ENCODE measurements around the gene RAB3GAP2.
A peak's percentile ranks its signal among the peaks of the same experiment; 100 is the strongest.
"Not testable (repeated sequence)": the region's sequence is repeated elsewhere in the genome, so short reads cannot be mapped to it uniquely, and the experiment has no call there.

The RAB3GAP2 gene

DNA sequence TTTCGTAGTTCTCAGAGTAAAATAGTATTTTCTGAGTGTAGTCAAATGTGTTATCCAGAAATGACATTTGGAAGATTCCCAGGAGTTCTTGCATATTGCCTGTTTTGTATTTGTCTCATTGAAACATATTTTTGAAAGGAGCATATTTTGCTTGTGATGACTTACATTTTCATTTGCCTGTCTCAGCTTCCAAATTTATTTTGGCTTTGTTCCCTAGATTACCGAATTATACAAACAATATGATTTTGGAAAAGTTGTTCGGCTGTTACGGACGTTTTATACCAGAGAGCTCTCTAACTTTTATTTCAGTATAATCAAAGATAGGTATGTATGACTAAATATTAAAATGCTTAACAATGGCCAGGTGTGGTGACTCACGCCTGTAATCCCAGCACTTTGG lies 132.3 kb downstream of the RAB3GAP2 start:
- no peak for DNase-seq (ENCODE audit: low read depth)

GRCh38 chr1:220137019-220137786 lies 135.1 kb downstream of the RAB3GAP2 start:
- DNase-seq (ENCODE audit: low read depth), result peak; percentile 5

DNA sequence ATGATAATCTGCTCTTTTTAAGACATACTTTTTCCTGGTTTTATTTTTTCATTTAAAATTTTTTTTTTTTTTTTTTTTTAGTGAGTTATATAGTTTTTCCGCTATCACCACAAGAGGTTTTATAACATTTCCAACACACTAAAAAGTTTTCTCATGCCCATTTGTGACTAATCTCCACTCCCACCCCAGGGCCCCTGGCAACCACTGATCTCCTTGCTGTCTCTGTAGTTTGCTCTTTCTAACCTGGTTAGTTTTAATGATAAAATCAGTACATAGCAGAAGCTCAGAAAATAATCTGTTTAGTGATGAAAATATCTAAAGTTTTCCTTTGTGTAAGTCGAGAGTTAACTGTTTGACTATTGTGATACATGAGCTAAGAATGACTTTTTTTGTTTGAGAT lies 136.5 kb downstream of the RAB3GAP2 start:
- DNase-seq (ENCODE audit: low read depth), result no peak

DNA sequence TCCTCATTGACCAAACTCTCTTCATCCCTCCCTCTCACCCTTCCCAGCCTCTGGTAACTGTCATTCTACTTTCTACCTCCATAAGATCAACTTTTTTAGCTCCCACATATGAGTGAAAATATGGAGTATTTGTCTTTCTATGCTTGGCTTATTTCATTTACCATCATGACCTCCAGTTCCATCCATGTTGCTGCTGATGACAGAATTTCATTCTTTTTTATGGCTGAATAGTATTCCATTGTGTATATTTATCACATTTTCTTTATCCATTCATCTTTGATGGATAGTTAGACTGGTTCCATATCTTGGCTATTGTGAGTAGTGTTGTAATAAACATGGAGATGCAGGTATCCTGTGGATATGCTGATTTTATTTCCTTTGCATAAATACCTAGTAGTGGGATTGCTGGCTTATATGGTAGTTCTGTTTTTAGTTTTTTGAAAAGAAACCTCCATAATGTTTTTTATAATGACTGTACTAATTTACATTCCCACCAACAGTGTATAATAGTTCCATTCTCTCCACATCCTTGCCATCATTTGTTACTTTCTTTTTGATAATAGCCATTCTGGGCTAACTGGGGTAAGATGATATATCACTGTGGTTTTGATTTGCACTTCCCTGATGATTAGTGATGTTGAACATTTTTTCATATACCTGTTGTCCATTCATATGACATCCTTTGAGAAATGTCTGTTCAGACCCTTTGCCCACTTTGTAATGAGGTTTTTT lies 142.6 kb downstream of the RAB3GAP2 start:
- no peak for DNase-seq (ENCODE audit: low read depth)

DNA sequence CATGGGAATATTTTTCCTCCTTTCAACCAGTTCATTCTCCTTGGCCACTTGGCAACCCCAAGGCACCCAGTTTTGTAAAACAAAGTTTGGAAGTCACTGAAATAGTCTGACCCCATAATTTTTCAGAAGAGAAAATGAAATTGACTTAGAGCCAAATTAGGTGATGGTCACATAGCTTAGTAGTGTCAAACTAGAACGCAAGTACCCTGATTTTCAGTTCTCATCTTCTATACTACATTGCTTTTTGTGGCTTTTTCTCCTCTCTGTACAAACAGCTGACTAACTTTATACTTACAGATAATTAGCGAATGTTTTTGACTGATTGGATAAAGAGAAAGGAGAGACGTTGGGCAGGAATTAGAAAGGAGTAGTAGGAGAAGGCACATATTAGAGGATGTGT lies 145.2 kb downstream of the RAB3GAP2 start:
- DNase-seq (ENCODE audit: low read depth), result no peak

GRCh38 chr1:220124542-220124941 lies 147.7 kb downstream of the RAB3GAP2 start:
- no peak for DNase-seq (ENCODE audit: low read depth)

DNA sequence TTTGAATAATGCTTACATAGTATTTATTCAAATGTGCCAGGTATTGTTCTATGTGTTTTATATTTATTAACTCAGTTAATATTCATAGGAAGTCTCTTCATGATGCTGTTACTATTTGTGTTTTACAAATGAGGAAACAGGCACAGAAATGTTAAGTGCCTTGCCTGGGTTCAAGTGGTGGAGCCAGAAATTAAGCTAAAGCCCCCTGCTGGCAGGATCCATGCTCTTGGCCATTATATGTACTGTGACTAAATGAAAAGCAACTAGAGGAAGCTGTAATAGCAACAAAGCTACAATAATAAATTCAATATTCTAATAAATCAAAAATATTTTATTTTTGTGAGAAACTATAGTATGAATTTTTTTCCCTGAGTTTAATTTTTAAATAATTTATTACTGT lies 148.4 kb downstream of the RAB3GAP2 start:
- DNase-seq (ENCODE audit: low read depth), result peak; percentile 17

GRCh38 chr1:220123066-220123465 lies 149.2 kb downstream of the RAB3GAP2 start:
- no peak for DNase-seq (ENCODE audit: low read depth)

DNA sequence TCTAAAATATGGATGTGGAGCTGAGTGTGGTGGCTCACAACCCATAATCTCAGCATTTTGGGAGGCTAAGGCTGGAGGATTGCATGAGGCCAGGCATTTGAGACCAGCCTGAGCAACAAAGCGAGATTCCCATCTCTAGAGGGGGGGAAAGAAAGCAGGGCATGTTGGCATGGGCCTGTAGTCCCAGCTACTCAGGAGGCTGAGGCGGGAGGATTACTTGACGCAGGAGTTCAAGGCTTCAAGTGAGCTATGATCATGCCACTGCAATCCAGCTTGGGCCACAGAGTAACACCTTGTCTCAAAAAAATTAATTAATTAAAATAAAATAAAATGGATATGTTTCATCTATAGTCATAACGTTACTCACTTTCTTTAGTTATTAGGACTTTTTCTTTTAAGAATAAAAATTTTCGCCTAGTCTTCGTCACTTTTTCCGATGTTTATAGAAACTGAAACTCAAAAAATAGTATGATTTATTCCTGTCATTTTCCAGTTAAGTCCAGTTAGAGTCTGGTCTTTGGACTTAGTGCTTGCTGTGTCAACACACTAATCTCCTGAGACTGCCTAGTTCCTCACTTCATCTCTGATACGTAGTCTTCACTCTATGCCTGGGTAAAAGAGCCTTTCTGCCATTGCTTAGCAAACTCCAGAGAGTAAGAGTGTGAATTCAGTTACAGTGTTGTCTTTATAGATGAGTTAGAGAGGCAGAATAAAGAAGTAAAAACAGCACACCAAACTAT lies 150.3 kb downstream of the RAB3GAP2 start:
- DNase-seq (ENCODE audit: low read depth), result no peak

- no peak for DNase-seq (ENCODE audit: low read depth)
These were observed 153.2 kb downstream of the RAB3GAP2 start for GRCh38 chr1:220119043-220119512.

GRCh38 chr1:220113136-220113695 lies 159.0 kb downstream of the RAB3GAP2 start:
- no peak for DNase-seq (ENCODE audit: low read depth)

DNA sequence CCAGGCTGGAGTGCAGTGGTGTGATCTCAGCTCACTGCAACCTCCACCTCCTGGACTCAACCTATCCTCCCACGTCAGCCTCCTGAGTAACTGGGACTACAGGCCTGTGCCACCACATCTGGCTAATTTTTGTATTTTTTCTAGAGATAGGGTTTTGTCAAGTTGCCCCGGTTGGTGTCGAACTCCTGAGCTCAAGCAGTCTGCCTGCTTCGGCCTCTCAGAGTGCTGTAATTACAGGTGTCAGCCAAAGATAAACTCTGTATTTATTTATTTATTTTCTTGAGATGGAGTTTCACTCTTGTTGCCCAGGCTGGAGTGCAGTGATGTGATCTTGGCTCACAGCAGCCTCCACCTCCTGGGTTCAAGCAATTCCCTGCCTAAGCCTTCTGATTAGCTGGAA lies 159.7 kb downstream of the RAB3GAP2 start:
- DNase-seq (ENCODE audit: low read depth), result not testable (repeated sequence)

- DNase-seq (ENCODE audit: low read depth), result not testable (repeated sequence)
These were observed 161.8 kb downstream of the RAB3GAP2 start for GRCh38 chr1:220110473-220110872.

DNA sequence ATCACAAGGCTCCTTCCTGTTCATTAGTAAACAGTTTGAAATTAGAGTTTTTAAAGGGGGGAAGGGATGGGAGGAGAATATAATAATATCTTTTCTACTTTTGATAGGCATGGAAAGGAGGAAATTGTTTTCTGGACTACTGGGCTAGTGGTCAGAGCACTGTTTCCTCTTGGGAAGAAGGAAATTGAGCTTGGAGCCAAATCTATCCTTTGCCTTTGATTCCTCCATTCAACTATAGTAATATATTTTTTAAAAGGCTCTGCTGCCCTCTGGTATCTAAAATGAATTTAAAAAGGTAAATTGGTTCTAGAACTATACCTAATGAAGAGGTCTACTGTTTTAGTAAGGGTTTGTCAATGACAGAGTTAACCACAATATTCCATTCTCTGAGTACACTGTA lies 172.4 kb downstream of the RAB3GAP2 start:
- no peak for DNase-seq (ENCODE audit: low read depth)

All from CMK (cell line).